Measurements from ENCODE around the gene CTNNBL1. TPM values are rescaled to one million over a fixed set of nuclear protein-coding genes. Genes with fewer than 3 reads are reported as not detected.
"Not testable (repeated sequence)": the region's sequence is repeated elsewhere in the genome, so short reads cannot be mapped to it uniquely, and the experiment has no call there.

Gene CTNNBL1
- total RNA-seq, 1 donor from 2014 or later, result 31.3 TPM

DNA sequence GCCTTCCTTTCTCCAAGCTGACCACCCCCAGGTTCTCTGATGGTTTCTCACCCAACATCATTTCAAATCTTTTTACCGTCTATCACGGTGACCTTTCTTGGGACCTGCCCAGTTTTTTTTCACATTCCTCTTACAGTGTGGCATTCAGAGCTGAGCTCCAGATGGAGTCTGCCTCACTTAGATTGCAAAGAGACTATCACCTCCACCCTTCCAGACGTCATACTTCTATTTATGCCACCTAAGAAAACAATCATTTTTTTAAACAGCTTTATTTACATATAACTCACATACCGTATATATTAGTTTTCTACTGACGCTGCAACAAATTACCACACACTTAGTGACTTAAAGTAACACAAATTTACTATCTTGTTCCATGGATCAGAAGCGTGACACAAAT is 32.3 kb upstream of the CTNNBL1 start:
- H3K4me3 ChIP-seq (ENCODE audit: low read length in 3 of 3), result no peak overlapping the region
- no peaks in the 10 kb centered on the region for H3K4me1 ChIP-seq (ENCODE audit: control insufficient read depth in 3 of 3, insufficient read depth in 3 of 3, low read length in 3 of 3)

DNA sequence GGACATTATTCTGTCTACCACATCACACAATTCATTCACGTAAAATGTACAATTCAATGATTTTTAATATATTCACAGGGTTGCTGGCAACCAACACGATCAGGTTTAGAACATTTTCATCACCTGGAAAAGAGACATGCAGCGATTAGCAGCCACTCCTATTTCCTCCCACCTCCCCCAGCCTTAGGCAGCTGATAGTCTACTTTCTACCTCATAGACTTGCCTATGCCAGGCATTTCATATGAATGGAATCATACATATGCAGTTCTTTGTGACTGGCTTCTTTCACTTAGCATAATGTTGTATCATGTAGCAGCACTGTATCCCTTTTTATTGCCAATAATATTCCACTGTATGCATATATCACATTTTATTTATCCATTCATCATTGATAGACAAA is 31.5 kb upstream of the CTNNBL1 start:
- Histone ChIP-seq H3K4me1 (ENCODE audit: control insufficient read depth in 3 of 3, insufficient read depth in 3 of 3, low read length in 3 of 3) (no peaks in the 10 kb centered on the region), H3K27ac (ENCODE audit: low read depth, low read length) (no peak overlapping the region), H3K27me3 (ENCODE audit: control insufficient read depth in 3 of 3, insufficient read depth in 3 of 3, low read length in 3 of 3) (no peaks in the 10 kb centered on the region), H3K36me3 (ENCODE audit: control insufficient read depth in 3 of 3, insufficient read depth in 3 of 3, low read length in 3 of 3) (no peaks in the 10 kb centered on the region), H3K4me3 (ENCODE audit: low read length in 3 of 3) (no peak overlapping the region), H3K9ac (ENCODE audit: low read depth in 1 of 3, low read length in 3 of 3) (no peak overlapping the region), H3K9me3 (ENCODE audit: control insufficient read depth in 3 of 3, low read length in 3 of 3) (no peaks in the 10 kb centered on the region)

More for the DNA sequence above, 32.3 kb upstream of the CTNNBL1 start:
- H3K36me3 ChIP-seq (ENCODE audit: control insufficient read depth in 3 of 3, insufficient read depth in 3 of 3, low read length in 3 of 3), result no peaks in the 10 kb centered on the region
- no peaks in the 10 kb centered on the region for H3K9me3 ChIP-seq (ENCODE audit: control insufficient read depth in 3 of 3, low read length in 3 of 3)
- no peaks in the 10 kb centered on the region for H3K27me3 ChIP-seq (ENCODE audit: control insufficient read depth in 3 of 3, insufficient read depth in 3 of 3, low read length in 3 of 3)
- no peak overlapping the region for H3K27ac ChIP-seq (ENCODE audit: low read depth, low read length)
- no peak overlapping the region for H3K9ac ChIP-seq (ENCODE audit: low read depth in 1 of 3, low read length in 3 of 3)

GRCh38 chr20:37664595-37664994 is 29.2 kb upstream of the CTNNBL1 start:
- H3K4me3 ChIP-seq (ENCODE audit: low read length in 3 of 3); H3K27me3 ChIP-seq (ENCODE audit: control insufficient read depth in 3 of 3, insufficient read depth in 3 of 3, low read length in 3 of 3); H3K36me3 ChIP-seq (ENCODE audit: control insufficient read depth in 3 of 3, insufficient read depth in 3 of 3, low read length in 3 of 3); H3K27ac ChIP-seq (ENCODE audit: low read depth, low read length); H3K9ac ChIP-seq (ENCODE audit: low read depth in 1 of 3, low read length in 3 of 3); H3K9me3 ChIP-seq (ENCODE audit: control insufficient read depth in 3 of 3, low read length in 3 of 3); H3K4me1 ChIP-seq (ENCODE audit: control insufficient read depth in 3 of 3, insufficient read depth in 3 of 3, low read length in 3 of 3): not testable (repeated sequence)

DNA sequence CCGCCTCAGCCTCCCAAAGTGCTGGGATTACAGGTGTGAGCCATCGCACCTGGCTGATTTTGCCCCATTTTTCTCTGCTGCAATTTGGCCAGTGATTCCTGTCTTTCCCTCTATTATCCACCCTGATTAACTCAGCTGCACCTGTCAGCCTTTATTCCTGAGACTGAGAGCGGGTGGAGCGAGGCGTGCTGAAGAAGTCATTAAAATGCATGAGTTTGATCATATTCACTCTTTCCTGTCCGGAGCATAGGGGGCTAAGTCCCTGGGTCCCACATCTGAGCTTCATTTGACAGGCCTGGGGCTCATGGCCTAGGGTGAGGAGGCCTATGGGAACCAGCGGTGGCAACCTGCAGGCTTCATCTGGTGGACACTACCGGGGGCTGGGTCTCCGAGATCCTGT is 25.7 kb upstream of the CTNNBL1 start:
- Histone ChIP-seq H3K9me3 (ENCODE audit: control insufficient read depth in 3 of 3, low read length in 3 of 3) (no peaks in the 10 kb centered on the region), H3K4me3 (ENCODE audit: low read length in 3 of 3) (no peak overlapping the region), H3K36me3 (ENCODE audit: control insufficient read depth in 3 of 3, insufficient read depth in 3 of 3, low read length in 3 of 3) (no peaks in the 10 kb centered on the region), H3K9ac (ENCODE audit: low read depth in 1 of 3, low read length in 3 of 3) (no peak overlapping the region), H3K27ac (ENCODE audit: low read depth, low read length) (no peak overlapping the region), H3K4me1 (ENCODE audit: control insufficient read depth in 3 of 3, insufficient read depth in 3 of 3, low read length in 3 of 3) (peaks cover 3 to 13% (median 8%) of the 10 kb centered on the region in 3 donors), H3K27me3 (ENCODE audit: control insufficient read depth in 3 of 3, insufficient read depth in 3 of 3, low read length in 3 of 3) (peaks cover 8 to 33% (median 23%) of the 10 kb centered on the region in 3 donors)

GRCh38 chr20:37669062-37669772 is 24.6 kb upstream of the CTNNBL1 start:
- Histone ChIP-seq H3K4me1 (ENCODE audit: control insufficient read depth in 3 of 3, insufficient read depth in 3 of 3, low read length in 3 of 3) (peaks cover 3 to 13% (median 8%) of the 10 kb centered on the region in 3 donors), H3K4me3 (ENCODE audit: low read length in 3 of 3) (no peak overlapping the region), H3K36me3 (ENCODE audit: control insufficient read depth in 3 of 3, insufficient read depth in 3 of 3, low read length in 3 of 3) (no peaks in the 10 kb centered on the region), H3K27me3 (ENCODE audit: control insufficient read depth in 3 of 3, insufficient read depth in 3 of 3, low read length in 3 of 3) (peaks cover 12 to 33% (median 23%) of the 10 kb centered on the region in 3 donors), H3K9me3 (ENCODE audit: control insufficient read depth in 3 of 3, low read length in 3 of 3) (no peaks in the 10 kb centered on the region), H3K9ac (ENCODE audit: low read depth in 1 of 3, low read length in 3 of 3) (peak overlapping the region in 1 of 3 donors; percentile 25), H3K27ac (ENCODE audit: low read depth, low read length) (no peak overlapping the region)

- H3K9me3 ChIP-seq (ENCODE audit: control insufficient read depth in 3 of 3, low read length in 3 of 3), result no peaks in the 10 kb centered on the region
- no peak overlapping the region for H3K27ac ChIP-seq (ENCODE audit: low read depth, low read length)
- peak overlapping the region in 2 of 3 donors; percentile 54 to 58 for H3K4me3 ChIP-seq (ENCODE audit: low read length in 3 of 3)
- peaks cover 3 to 13% (median 8%) of the 10 kb centered on the region in 3 donors for H3K4me1 ChIP-seq (ENCODE audit: control insufficient read depth in 3 of 3, insufficient read depth in 3 of 3, low read length in 3 of 3)
- H3K9ac ChIP-seq (ENCODE audit: low read depth in 1 of 3, low read length in 3 of 3), result peak overlapping the region in 1 of 3 donors; percentile 25
- no peaks in the 10 kb centered on the region for H3K36me3 ChIP-seq (ENCODE audit: control insufficient read depth in 3 of 3, insufficient read depth in 3 of 3, low read length in 3 of 3)
- H3K27me3 ChIP-seq (ENCODE audit: control insufficient read depth in 3 of 3, insufficient read depth in 3 of 3, low read length in 3 of 3), result peaks cover 12 to 33% (median 23%) of the 10 kb centered on the region in 3 donors
Measured at GRCh38 chr20:37669773-37670236, 24.0 kb upstream of the CTNNBL1 start.

DNA sequence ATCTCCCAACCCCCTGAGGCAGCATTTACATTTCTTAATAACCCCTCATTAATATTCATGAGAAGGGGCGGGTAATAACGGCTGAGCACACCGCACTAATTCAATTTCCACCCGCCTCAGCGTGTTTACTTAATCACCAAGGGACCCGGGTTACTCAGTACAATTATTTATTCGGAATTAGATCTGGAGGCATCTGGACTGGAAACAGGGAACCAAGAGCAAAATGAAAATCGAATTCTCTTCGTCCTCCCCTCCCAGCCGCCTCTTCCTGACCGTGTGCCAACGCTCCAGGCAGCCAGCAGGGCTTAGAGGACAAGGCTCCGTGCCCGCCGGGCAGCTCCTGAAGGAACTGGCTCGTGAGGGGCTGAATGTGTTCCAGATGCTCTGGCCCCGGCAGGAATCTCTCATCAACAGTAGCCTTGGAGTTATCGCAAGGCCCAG is 23.5 kb upstream of the CTNNBL1 start:
- Histone ChIP-seq H3K4me1 (ENCODE audit: control insufficient read depth in 3 of 3, insufficient read depth in 3 of 3, low read length in 3 of 3) (peaks cover 3 to 13% (median 8%) of the 10 kb centered on the region in 3 donors), H3K9ac (ENCODE audit: low read depth in 1 of 3, low read length in 3 of 3) (peak overlapping the region in 1 of 3 donors; percentile 3), H3K27ac (ENCODE audit: low read depth, low read length) (no peak overlapping the region), H3K27me3 (ENCODE audit: control insufficient read depth in 3 of 3, insufficient read depth in 3 of 3, low read length in 3 of 3) (peaks cover 12 to 33% (median 23%) of the 10 kb centered on the region in 3 donors), H3K36me3 (ENCODE audit: control insufficient read depth in 3 of 3, insufficient read depth in 3 of 3, low read length in 3 of 3) (no peaks in the 10 kb centered on the region), H3K9me3 (ENCODE audit: control insufficient read depth in 3 of 3, low read length in 3 of 3) (no peaks in the 10 kb centered on the region), H3K4me3 (ENCODE audit: low read length in 3 of 3) (peak overlapping the region; percentile 16 to 58 (median 54))

GRCh38 chr20:37672143-37672542 is 21.7 kb upstream of the CTNNBL1 start:
- Histone ChIP-seq H3K27ac (ENCODE audit: low read depth, low read length) (no peak overlapping the region), H3K36me3 (ENCODE audit: control insufficient read depth in 3 of 3, insufficient read depth in 3 of 3, low read length in 3 of 3) (no peaks in the 10 kb centered on the region), H3K4me3 (ENCODE audit: low read length in 3 of 3) (no peak overlapping the region), H3K9ac (ENCODE audit: low read depth in 1 of 3, low read length in 3 of 3) (no peak overlapping the region), H3K9me3 (ENCODE audit: control insufficient read depth in 3 of 3, low read length in 3 of 3) (no peaks in the 10 kb centered on the region), H3K4me1 (ENCODE audit: control insufficient read depth in 3 of 3, insufficient read depth in 3 of 3, low read length in 3 of 3) (peaks cover 3 to 13% (median 8%) of the 10 kb centered on the region in 3 donors), H3K27me3 (ENCODE audit: control insufficient read depth in 3 of 3, insufficient read depth in 3 of 3, low read length in 3 of 3) (peaks cover 12 to 33% (median 23%) of the 10 kb centered on the region in 3 donors)

DNA sequence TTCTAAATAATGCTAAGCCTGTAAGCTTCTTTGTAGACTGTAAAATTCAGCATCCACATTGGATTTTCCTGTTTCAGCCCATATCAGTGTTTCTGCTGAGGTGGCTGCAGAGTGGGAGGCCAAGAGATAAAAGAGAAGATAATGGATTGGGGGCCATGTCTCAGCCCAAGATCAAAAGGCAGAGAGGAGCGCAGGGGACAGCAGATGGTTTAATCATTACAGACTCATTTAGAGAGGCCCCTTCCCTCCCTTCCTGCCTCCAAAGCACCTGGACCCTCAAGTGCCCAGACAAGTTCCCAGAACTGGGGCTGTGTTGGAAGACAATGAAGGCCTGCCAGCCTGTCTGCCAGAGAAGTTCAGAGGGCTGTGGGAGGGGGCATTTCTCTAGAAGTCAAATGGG is 20.4 kb upstream of the CTNNBL1 start:
- Histone ChIP-seq H3K27me3 (ENCODE audit: control insufficient read depth in 3 of 3, insufficient read depth in 3 of 3, low read length in 3 of 3) (peaks cover 18 to 37% (median 23%) of the 10 kb centered on the region in 3 donors), H3K36me3 (ENCODE audit: control insufficient read depth in 3 of 3, insufficient read depth in 3 of 3, low read length in 3 of 3) (no peaks in the 10 kb centered on the region), H3K27ac (ENCODE audit: low read depth, low read length) (no peak overlapping the region), H3K9ac (ENCODE audit: low read depth in 1 of 3, low read length in 3 of 3) (no peak overlapping the region), H3K4me1 (ENCODE audit: control insufficient read depth in 3 of 3, insufficient read depth in 3 of 3, low read length in 3 of 3) (peaks cover 3 to 13% (median 8%) of the 10 kb centered on the region in 3 donors), H3K9me3 (ENCODE audit: control insufficient read depth in 3 of 3, low read length in 3 of 3) (no peaks in the 10 kb centered on the region), H3K4me3 (ENCODE audit: low read length in 3 of 3) (no peak overlapping the region)

DNA sequence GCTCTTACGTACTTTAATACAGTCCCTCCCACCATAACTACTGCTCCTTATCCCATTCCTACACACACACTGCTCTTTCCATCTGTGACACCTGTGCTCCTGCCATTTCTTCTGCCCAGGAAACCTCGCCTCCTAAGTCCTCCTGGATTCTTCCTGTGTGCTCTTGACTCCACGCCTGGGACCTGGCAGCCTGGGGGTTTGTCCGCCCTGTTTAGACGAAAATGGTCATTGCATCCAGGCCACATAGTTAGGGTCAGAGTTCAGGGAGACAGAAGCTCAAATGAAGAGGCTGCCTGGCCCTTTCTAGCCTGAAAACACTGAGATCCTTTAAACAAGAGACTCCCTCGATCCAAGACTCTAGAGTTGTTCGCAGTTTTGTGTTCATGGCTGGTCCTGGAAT is 17.4 kb upstream of the CTNNBL1 start:
- Histone ChIP-seq H3K36me3 (ENCODE audit: control insufficient read depth in 3 of 3, insufficient read depth in 3 of 3, low read length in 3 of 3) (no peaks in the 10 kb centered on the region), H3K27me3 (ENCODE audit: control insufficient read depth in 3 of 3, insufficient read depth in 3 of 3, low read length in 3 of 3) (peaks cover 9 to 31% (median 19%) of the 10 kb centered on the region in 3 donors), H3K27ac (ENCODE audit: low read depth, low read length) (no peak overlapping the region), H3K4me1 (ENCODE audit: control insufficient read depth in 3 of 3, insufficient read depth in 3 of 3, low read length in 3 of 3) (no peaks in the 10 kb centered on the region), H3K4me3 (ENCODE audit: low read length in 3 of 3) (no peak overlapping the region), H3K9ac (ENCODE audit: low read depth in 1 of 3, low read length in 3 of 3) (no peak overlapping the region), H3K9me3 (ENCODE audit: control insufficient read depth in 3 of 3, low read length in 3 of 3) (no peaks in the 10 kb centered on the region)
